Neuronal stem cell (in vitro differentiated cells): ENCODE results near the gene MIA2.
"Not testable (repeated sequence)": the region's sequence is repeated elsewhere in the genome, so short reads cannot be mapped to it uniquely, and the experiment has no call there.

Source experiments
- DNase-seq: peaks from one replicate; pipeline ENCODE4 v3.0.0-alpha.2; 2013; ENCODE audit warnings: low spot score
- H2AFZ ChIP-seq: one replicate; pipeline ENCODE4 v1.6.1; 2013; ENCODE audit warnings: mild to moderate bottlenecking, low read length, inconsistent platforms
- H2AK5ac ChIP-seq: 2 replicates; pipeline ENCODE4 v1.6.1; 2013; ENCODE audit warnings: low read depth, mild to moderate bottlenecking, inconsistent platforms, low read length, moderate library complexity, mixed read lengths
- H2BK120ac ChIP-seq: 2 replicates; pipeline ENCODE4 v1.6.1; 2013; ENCODE audit warnings: low read depth, mild to moderate bottlenecking, inconsistent platforms, low read length, moderate library complexity, mixed read lengths
- H2BK12ac ChIP-seq: one replicate; pipeline ENCODE4 v1.6.1; 2013; ENCODE audit warnings: low read length, inconsistent platforms
- H2BK15ac ChIP-seq: 2 replicates; pipeline ENCODE4 v1.6.1; 2013; ENCODE audit warnings: mild to moderate bottlenecking, low read length, inconsistent platforms, mixed read lengths
- H2BK5ac ChIP-seq: one replicate; pipeline ENCODE4 v1.6.1; 2013; ENCODE audit warnings: inconsistent platforms, mild to moderate bottlenecking, low read length, moderate library complexity
- H3K14ac ChIP-seq: one replicate; pipeline ENCODE4 v1.6.1; 2013; ENCODE audit warnings: low read length, inconsistent platforms
- H3K18ac ChIP-seq: 2 replicates; pipeline ENCODE4 v1.6.1; 2013; ENCODE audit warnings: low read length, inconsistent platforms
- H3K23ac ChIP-seq: 2 replicates; pipeline ENCODE4 v1.6.1; 2013; ENCODE audit warnings: low read depth, mild to moderate bottlenecking, mixed read lengths, low read length, inconsistent platforms; ENCODE audit not compliant: poor library complexity
- H3K27ac ChIP-seq: replicated peaks from 3 replicates; pipeline ENCODE4 v1.5.1; 2013; ENCODE audit warnings: low read length, inconsistent platforms
- H3K27me3 ChIP-seq, 3 experiments: 2 replicates each; pipeline ENCODE4 v1.6.1; 2013; ENCODE audit warnings: low read length in 3 of 3, mild to moderate bottlenecking in 2 of 3, inconsistent platforms in 1 of 3, low read depth in 1 of 3, mixed read lengths in 1 of 3, moderate library complexity in 1 of 3; ENCODE audit not compliant: control insufficient read depth in 3 of 3, insufficient read depth in 3 of 3
- H3K36me3 ChIP-seq, 2 donors: replicated peaks in 1 of 2; 2 replicates each; pipeline ENCODE4 v1.6.1; 2013; ENCODE audit warnings: low read length in 2 of 2; ENCODE audit not compliant: control insufficient read depth in 2 of 2, insufficient read depth in 2 of 2
- H3K4ac ChIP-seq: 2 replicates; pipeline ENCODE4 v1.6.1; 2013; ENCODE audit warnings: inconsistent platforms, mild to moderate bottlenecking, low read length, moderate library complexity
- H3K4me1 ChIP-seq, 2 donors: 1 replicate in 1 of 2; 2 replicates in 1 of 2; pipeline ENCODE4 v1.6.1; 2013; ENCODE audit warnings: low read length in 2 of 2, low read depth in 1 of 2; ENCODE audit not compliant: control insufficient read depth in 2 of 2, insufficient read depth in 1 of 2
- H3K4me2 ChIP-seq: one replicate; pipeline ENCODE4 v1.6.1; 2013; ENCODE audit warnings: mild to moderate bottlenecking, low read length, inconsistent platforms; ENCODE audit not compliant: insufficient read depth, poor library complexity, severe bottlenecking
- H3K4me3 ChIP-seq, 2 donors: 2 replicates each; pipeline ENCODE4 v1.5.1; 2013; ENCODE audit warnings: low read length in 2 of 2, mild to moderate bottlenecking in 2 of 2, inconsistent platforms in 1 of 2, moderate library complexity in 1 of 2
- H3K79me1 ChIP-seq: one replicate; pipeline ENCODE4 v1.6.1; 2013; ENCODE audit warnings: low read depth, mild to moderate bottlenecking, inconsistent platforms, low read length, moderate library complexity
- H3K9ac ChIP-seq: one replicate; pipeline ENCODE4 v1.6.1; 2013; ENCODE audit warnings: mild to moderate bottlenecking, low read depth, low read length, inconsistent platforms; ENCODE audit not compliant: poor library complexity
- H3K9me3 ChIP-seq, 2 donors: replicated peaks in 1 of 2; 2 replicates each; pipeline versions ENCODE3 to v1.6.1; 2013; ENCODE audit warnings: low read length in 2 of 2, mild to moderate bottlenecking in 2 of 2, inconsistent platforms in 1 of 2, low read depth in 1 of 2, mixed read lengths in 1 of 2, moderate library complexity in 1 of 2; ENCODE audit not compliant: control insufficient read depth in 2 of 2, insufficient read depth in 1 of 2
- H4K8ac ChIP-seq: one replicate; pipeline ENCODE4 v1.6.1; 2013; ENCODE audit warnings: low read depth, mild to moderate bottlenecking, inconsistent platforms, low read length, moderate library complexity
- H4K91ac ChIP-seq: one replicate; pipeline ENCODE4 v1.6.1; 2013; ENCODE audit warnings: low read length, low read depth, mild to moderate bottlenecking, inconsistent platforms; ENCODE audit not compliant: poor library complexity
- WGBS, 2 donors: extraction: QIAGEN DNeasy Blood & Tissue Kit; methylation state at CpG; one replicate each; pipeline ENCODE4 v1.1.7; 2013; ENCODE audit warnings: missing lambda C conversion rate in 2 of 2, mixed read lengths in 1 of 2; ENCODE audit not compliant: insufficient read length in 2 of 2, insufficient replicate concordance in 1 of 2; ENCODE audit errors: extremely low coverage in 2 of 2; 5-methylcytosine and 5-hydroxymethylcytosine counted together

MIA2 gene

GRCh38 chr14:39219075-39219499 is 14.6 kb upstream of the MIA2 start:
- Histone ChIP-seq H2BK5ac (no peak overlapping the region), H2AK5ac (no peak overlapping the region), H2BK120ac (no peak overlapping the region), H3K9me3 (no peaks in the 10 kb centered on the region), H3K23ac (no peak overlapping the region), H3K4ac (no peak overlapping the region), H3K27ac (no peak overlapping the region), H3K4me2 (no peak overlapping the region), H2BK12ac (no peak overlapping the region), H3K18ac (no peak overlapping the region), H3K27me3 (no peaks in the 10 kb centered on the region), H3K4me3 (no peak overlapping the region), H3K9ac (no peak overlapping the region), H3K79me1 (no peaks in the 10 kb centered on the region), H3K4me1 (no peaks in the 10 kb centered on the region), H4K91ac (no peak overlapping the region), H3K36me3 (no peaks in the 10 kb centered on the region), H2BK15ac (no peak overlapping the region), H2AFZ (no peak overlapping the region), H4K8ac (no peak overlapping the region), H3K14ac (no peak overlapping the region)
- WGBS, 2 donors = no CpG with 5 or more reads among the region's 3 CpGs
- DNase-seq = no peak

GRCh38 chr14:39220473-39220872 is 13.2 kb upstream of the MIA2 start:
- not testable (repeated sequence) for H3K18ac ChIP-seq, H3K79me1 ChIP-seq, H3K4ac ChIP-seq, H3K14ac ChIP-seq, H2BK15ac ChIP-seq, H3K9me3 ChIP-seq, H3K36me3 ChIP-seq, H2BK12ac ChIP-seq, H3K4me2 ChIP-seq, DNase-seq, H2BK120ac ChIP-seq, H2AFZ ChIP-seq, H2AK5ac ChIP-seq, H4K8ac ChIP-seq, H2BK5ac ChIP-seq, H3K4me3 ChIP-seq, H3K23ac ChIP-seq, H4K91ac ChIP-seq, H3K27ac ChIP-seq, H3K9ac ChIP-seq, H3K27me3 ChIP-seq, H3K4me1 ChIP-seq
- no CpG with 5 or more reads among the region's 1 CpG for WGBS, 2 donors

- Histone ChIP-seq H3K14ac (no peak overlapping the region), H3K79me1 (no peaks in the 10 kb centered on the region), H3K27me3 (no peaks in the 10 kb centered on the region), H4K8ac (no peak overlapping the region), H2BK12ac (no peak overlapping the region), H3K4me2 (no peak overlapping the region), H2BK5ac (no peak overlapping the region), H3K9me3 (no peaks in the 10 kb centered on the region), H2BK120ac (no peak overlapping the region), H2AK5ac (no peak overlapping the region), H3K36me3 (no peaks in the 10 kb centered on the region), H4K91ac (no peak overlapping the region), H3K27ac (no peak overlapping the region), H3K9ac (no peak overlapping the region), H3K4me1 (no peaks in the 10 kb centered on the region), H2BK15ac (no peak overlapping the region), H3K18ac (no peak overlapping the region), H2AFZ (no peak overlapping the region), H3K23ac (no peak overlapping the region), H3K4ac (no peak overlapping the region), H3K4me3 (no peak overlapping the region)
- DNase-seq = no peak
- no CpG with 5 or more reads among the region's 3 CpGs for WGBS, 2 donors
These were observed 5.7 kb upstream of the MIA2 start for GRCh38 chr14:39228044-39228443.

GRCh38 chr14:39228509-39229221 is 5.0 kb upstream of the MIA2 start:
- Histone ChIP-seq H3K36me3 (no peaks in the 10 kb centered on the region), H4K91ac (no peak overlapping the region), H3K27me3 (no peaks in the 10 kb centered on the region), H2BK120ac (no peak overlapping the region), H3K23ac (no peak overlapping the region), H3K14ac (no peak overlapping the region), H3K9ac (no peak overlapping the region), H3K27ac (no peak overlapping the region), H2BK12ac (no peak overlapping the region), H3K4ac (no peak overlapping the region), H4K8ac (no peak overlapping the region), H3K4me3 (no peak overlapping the region), H2BK5ac (no peak overlapping the region), H3K4me2 (no peak overlapping the region), H2AFZ (no peak overlapping the region), H3K9me3 (no peaks in the 10 kb centered on the region), H3K4me1 (no peaks in the 10 kb centered on the region), H2BK15ac (no peak overlapping the region), H3K18ac (no peak overlapping the region), H2AK5ac (no peak overlapping the region), H3K79me1 (no peaks in the 10 kb centered on the region)
- WGBS, 2 donors = no CpG with 5 or more reads among the region's 11 CpGs
- DNase-seq = no peak
